Smooth muscle cell of the brain vasculature (primary cell): ENCODE data around the gene CCDC18.
"Not testable (repeated sequence)": the region's sequence is repeated elsewhere in the genome, so short reads cannot be mapped to it uniquely, and the experiment has no call there.

Experiments used
- DNase-seq: peaks from one replicate; pipeline ENCODE4 v3.0.0-alpha.2; 2012; ENCODE audit warnings: low read depth, low spot score

Gene CCDC18

GRCh38 chr1:93180723-93181613 is at the start of gene CCDC18:
Gene CCDC18 (plus strand): TSS chr1:93180724. CDS start chr1:93183362, 2,638 bp downstream.
- no peak for DNase-seq

GRCh38 chr1:93132638-93133037 is 47.9 kb upstream of the CCDC18 start:
- DNase-seq: no peak

GRCh38 chr1:93136445-93136844 is 44.1 kb upstream of the CCDC18 start:
- DNase-seq: no peak

GRCh38 chr1:93137604-93138292 is 42.8 kb upstream of the CCDC18 start:
- DNase-seq: no peak

GRCh38 chr1:93140106-93140505 is 40.4 kb upstream of the CCDC18 start:
- DNase-seq: no peak

- DNase-seq: no peak
Measured at GRCh38 chr1:93142161-93142560, 38.4 kb upstream of the CCDC18 start.

GRCh38 chr1:93143136-93143535 is 37.4 kb upstream of the CCDC18 start:
- no peak for DNase-seq

GRCh38 chr1:93143769-93144168 is 36.8 kb upstream of the CCDC18 start:
- DNase-seq: no peak

- peak; percentile 3 for DNase-seq
Measured at GRCh38 chr1:93148001-93148400, 32.5 kb upstream of the CCDC18 start.

- DNase-seq: no peak
Measured at GRCh38 chr1:93150729-93151128, 29.8 kb upstream of the CCDC18 start.

GRCh38 chr1:93151474-93151873 is 29.1 kb upstream of the CCDC18 start:
- no peak for DNase-seq

- no peak for DNase-seq
Measured at GRCh38 chr1:93152835-93153234, 27.7 kb upstream of the CCDC18 start.

- no peak for DNase-seq
Measured at GRCh38 chr1:93154898-93155297, 25.6 kb upstream of the CCDC18 start.

GRCh38 chr1:93155335-93155734 is 25.2 kb upstream of the CCDC18 start:
- no peak for DNase-seq

- no peak for DNase-seq
Measured at GRCh38 chr1:93159337-93159736, 21.2 kb upstream of the CCDC18 start.

GRCh38 chr1:93163314-93163713 is 17.2 kb upstream of the CCDC18 start:
- DNase-seq: not testable (repeated sequence)

- DNase-seq: no peak
Measured at GRCh38 chr1:93164816-93165215, 15.7 kb upstream of the CCDC18 start.

- not testable (repeated sequence) for DNase-seq
Measured at GRCh38 chr1:93165895-93166294, 14.6 kb upstream of the CCDC18 start.

GRCh38 chr1:93167006-93167405 is 13.5 kb upstream of the CCDC18 start:
- no peak for DNase-seq

- not testable (repeated sequence) for DNase-seq
Measured at GRCh38 chr1:93170141-93170678, 10.3 kb upstream of the CCDC18 start.

GRCh38 chr1:93171549-93172034 is 8.9 kb upstream of the CCDC18 start:
- no peak for DNase-seq

GRCh38 chr1:93172778-93173177 is 7.7 kb upstream of the CCDC18 start:
- DNase-seq: no peak
